ENCODE measurements around the gene BARHL2. TPM values are rescaled to one million over a fixed set of nuclear protein-coding genes. Genes with fewer than 3 reads are reported as not detected.

BARHL2 gene
- total and polyA plus RNA-seq, 8 donors = not detected

GRCh38 chr1:90712153-90712856, 4.8 kb downstream of the BARHL2 start:
- intact Hi-C loops (cut with DNase I) = no loop called here

GRCh38 chr1:90711696-90712095, 5.4 kb downstream of the BARHL2 start:
- Histone ChIP-seq H3K27me3 (peaks cover 6 to 67% (median 25%) of the 10 kb centered on the region in 4 donors), H3K4me3 (no peak overlapping the region), H3K9me3 (no peaks in the 10 kb centered on the region), H3K27ac (no peak overlapping the region), H3K4me1 (peaks cover 0 to 1% (median 0%) of the 10 kb centered on the region in 3 donors), H3K36me3 (no peaks in the 10 kb centered on the region)
- FAIRE-seq (no peak), ATAC-seq (no peak), DNase-seq (no peak)
- 32 to 36% methylated on average over 5 of the region's 5 CpGs for WGBS, 2 donors
- no peak for TF ChIP-seq CTCF (IDR thresholded peaks at IDR 0.05)
- intact Hi-C loops (cut with DNase I) = no loop called here

More at GRCh38 chr1:90712153-90712856, 4.8 kb downstream of the BARHL2 start:
- Histone ChIP-seq H3K36me3 (no peaks in the 10 kb centered on the region), H3K27ac (no peak overlapping the region), H3K9me3 (no peaks in the 10 kb centered on the region), H3K27me3 (peaks cover 10 to 72% (median 27%) of the 10 kb centered on the region in 4 donors), H3K4me3 (no peak overlapping the region), H3K4me1 (peaks cover 0 to 4% (median 0%) of the 10 kb centered on the region in 3 donors)
- WGBS, 2 donors = 15 to 16% methylated on average over 20 to 21 of the region's 21 CpGs
- no peak for FAIRE-seq
- ATAC-seq = no peak
- no peak for TF ChIP-seq CTCF (IDR thresholded peaks at IDR 0.05)
- DNase-seq = no peak

- DNase-seq (no peak), FAIRE-seq (no peak), ATAC-seq (no peak)
- Histone ChIP-seq H3K9me3 (no peaks in the 10 kb centered on the region), H3K27ac (no peak overlapping the region), H3K27me3 (peaks cover 6 to 59% (median 23%) of the 10 kb centered on the region in 4 donors), H3K4me1 (peaks cover 0 to 3% (median 0%) of the 10 kb centered on the region in 3 donors), H3K4me3 (no peak overlapping the region), H3K36me3 (no peaks in the 10 kb centered on the region)
- intact Hi-C loops (cut with DNase I) = no loop called here
- 7 to 8% methylated on average over 41 of the region's 41 CpGs for WGBS, 2 donors
- TF ChIP-seq CTCF (IDR thresholded peaks at IDR 0.05) = no peak
These were observed 6.2 kb downstream of the BARHL2 start for GRCh38 chr1:90710579-90711536.

GRCh38 chr1:90709535-90709934, 7.6 kb downstream of the BARHL2 start:
- intact Hi-C loops (cut with DNase I) = no loop called here
- DNase-seq = no peak
- Histone ChIP-seq H3K9me3 (no peaks in the 10 kb centered on the region), H3K4me1 (peaks cover 0 to 3% (median 0%) of the 10 kb centered on the region in 3 donors), H3K27me3 (peaks cover 0 to 55% (median 25%) of the 10 kb centered on the region in 4 donors), H3K27ac (no peak overlapping the region), H3K36me3 (no peaks in the 10 kb centered on the region), H3K4me3 (no peak overlapping the region)
- TF ChIP-seq CTCF (IDR thresholded peaks at IDR 0.05) = no peak
- no peak for FAIRE-seq
- WGBS, 2 donors = 64 to 71% methylated on average over 2 of the region's 2 CpGs
- ATAC-seq = no peak
